GM19324 (cell line): ENCODE results near the gene RNF150.

ENCODE experiments used
- ATAC-seq: cut with Tn5 transposase; IDR thresholded peaks from one replicate; pipeline ENCODE4 v1.9.1; 2021; ENCODE audit warnings: mild to moderate bottlenecking, moderate library complexity; ENCODE audit not compliant: unreplicated experiment, low FRiP score

Gene RNF150

DNA sequence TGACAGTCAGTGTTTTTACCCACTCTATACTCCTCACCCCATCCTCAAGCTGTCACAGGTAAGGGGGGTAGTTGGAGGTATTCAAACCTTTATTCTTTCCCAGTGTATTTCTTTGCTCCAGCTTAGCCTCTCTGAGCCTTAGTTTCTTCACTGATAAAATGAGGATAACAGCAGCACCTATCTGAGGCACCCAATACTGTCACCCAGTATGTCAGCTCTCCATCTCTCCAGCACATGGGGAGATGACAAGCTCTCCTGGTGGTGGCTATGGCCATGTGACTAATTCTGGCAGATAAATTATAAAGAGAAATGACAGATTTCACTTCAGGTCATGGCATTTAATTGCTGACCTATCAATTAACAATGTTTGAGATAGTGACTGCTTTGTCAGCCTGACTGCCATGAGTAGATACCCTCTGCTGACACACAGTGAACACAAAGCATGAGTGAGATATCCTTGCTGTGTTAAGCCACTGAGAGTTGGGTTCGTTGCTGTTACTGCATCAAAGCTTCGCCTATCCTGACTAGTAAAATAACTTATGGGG lies 200.7 kb downstream of the RNF150 start:
- no peak for ATAC-seq

DNA sequence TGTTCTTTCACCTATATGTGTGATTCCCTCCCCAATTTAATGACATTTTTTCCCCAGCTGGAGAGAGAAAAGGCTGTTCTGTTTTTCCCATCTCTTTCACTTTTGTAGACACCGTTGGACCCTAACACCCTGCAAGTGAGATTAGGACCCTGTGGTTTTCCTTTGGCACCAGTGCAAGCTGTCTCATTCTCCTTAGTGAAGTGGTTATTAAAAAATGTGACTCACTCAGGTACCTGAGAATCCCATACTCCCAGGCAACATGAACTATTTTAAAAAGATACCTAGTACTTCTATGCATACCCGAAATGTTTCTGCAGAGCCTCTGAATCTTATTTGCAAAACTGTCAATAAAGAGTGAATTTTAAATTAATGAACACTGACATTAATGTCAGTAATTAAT lies 201.4 kb downstream of the RNF150 start:
- ATAC-seq, result no peak

GRCh38 chr4:140930557-140930956 lies 202.7 kb downstream of the RNF150 start:
- no peak for ATAC-seq

DNA sequence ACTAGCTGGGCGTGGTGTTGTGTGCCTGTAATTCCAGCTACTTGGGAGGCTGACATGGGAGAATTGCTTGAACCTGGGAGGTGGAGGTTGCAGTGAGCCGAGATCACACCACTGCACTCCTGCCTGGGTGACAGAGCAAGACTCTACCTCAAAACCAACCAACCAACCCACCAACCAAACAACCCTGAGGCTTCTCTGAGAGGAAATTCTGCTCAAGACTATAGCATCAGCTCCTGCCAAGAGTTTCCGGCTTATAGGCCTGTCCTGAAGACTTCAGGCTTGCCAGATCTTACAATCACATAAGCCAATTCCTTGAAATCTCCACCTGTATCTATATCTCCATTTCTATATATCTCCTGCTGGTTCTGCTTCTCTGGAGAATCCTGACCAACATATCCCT lies 203.3 kb downstream of the RNF150 start:
- no peak for ATAC-seq

DNA sequence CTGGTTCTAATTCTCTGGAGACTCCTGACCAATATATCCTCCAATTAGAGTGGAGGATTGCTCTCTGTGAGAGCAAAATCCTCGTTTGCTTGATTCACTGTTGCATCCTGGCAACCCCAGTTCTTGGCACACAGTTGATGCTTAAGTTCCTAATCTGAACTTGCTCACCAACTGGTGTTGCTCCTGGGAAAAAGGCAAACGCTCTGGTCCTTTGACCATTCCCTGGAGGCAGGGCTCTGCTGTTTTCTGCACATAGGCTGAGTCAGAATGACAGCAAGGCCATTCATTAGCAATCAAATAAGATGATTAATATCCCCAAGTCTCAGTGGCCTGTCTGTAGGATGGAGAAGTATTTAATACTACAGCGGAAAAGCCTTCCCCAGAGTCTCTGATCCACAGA lies 204.4 kb downstream of the RNF150 start:
- ATAC-seq, result no peak

- no peak for ATAC-seq
Observed at GRCh38 chr4:140926672-140927071, 206.6 kb downstream of the RNF150 start.

- ATAC-seq, result no peak
Observed at GRCh38 chr4:140925417-140925816, 207.9 kb downstream of the RNF150 start.

DNA sequence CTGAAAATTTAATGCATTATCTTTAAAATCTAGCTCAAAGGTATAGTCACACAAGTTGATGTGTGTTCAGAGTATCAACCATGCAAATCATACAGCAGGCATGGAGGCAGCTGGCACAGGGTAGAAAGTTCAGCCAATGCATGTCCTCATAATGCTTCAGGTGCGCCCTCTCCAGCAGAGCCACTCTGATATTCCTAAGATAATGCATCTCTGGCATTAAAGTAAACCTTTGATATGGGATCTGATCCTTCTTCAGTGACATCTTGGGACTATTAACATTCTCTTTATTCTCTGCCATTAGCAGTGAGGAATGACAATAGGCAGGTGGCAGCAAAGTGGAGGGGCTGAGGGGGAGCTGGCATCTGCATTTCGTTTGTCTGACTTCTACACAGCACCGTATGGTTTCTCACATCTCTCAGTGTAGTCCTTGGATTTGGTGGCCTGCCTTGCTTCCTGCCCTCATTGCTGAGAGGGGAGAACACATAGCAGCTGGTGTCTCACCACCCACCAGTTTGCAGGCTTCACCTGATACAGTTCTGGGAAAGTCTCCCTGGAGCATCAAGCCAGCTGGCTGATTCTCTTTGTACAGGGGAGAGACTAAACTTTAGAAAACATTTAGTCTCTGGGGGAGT lies 208.4 kb downstream of the RNF150 start:
- no peak for ATAC-seq

DNA sequence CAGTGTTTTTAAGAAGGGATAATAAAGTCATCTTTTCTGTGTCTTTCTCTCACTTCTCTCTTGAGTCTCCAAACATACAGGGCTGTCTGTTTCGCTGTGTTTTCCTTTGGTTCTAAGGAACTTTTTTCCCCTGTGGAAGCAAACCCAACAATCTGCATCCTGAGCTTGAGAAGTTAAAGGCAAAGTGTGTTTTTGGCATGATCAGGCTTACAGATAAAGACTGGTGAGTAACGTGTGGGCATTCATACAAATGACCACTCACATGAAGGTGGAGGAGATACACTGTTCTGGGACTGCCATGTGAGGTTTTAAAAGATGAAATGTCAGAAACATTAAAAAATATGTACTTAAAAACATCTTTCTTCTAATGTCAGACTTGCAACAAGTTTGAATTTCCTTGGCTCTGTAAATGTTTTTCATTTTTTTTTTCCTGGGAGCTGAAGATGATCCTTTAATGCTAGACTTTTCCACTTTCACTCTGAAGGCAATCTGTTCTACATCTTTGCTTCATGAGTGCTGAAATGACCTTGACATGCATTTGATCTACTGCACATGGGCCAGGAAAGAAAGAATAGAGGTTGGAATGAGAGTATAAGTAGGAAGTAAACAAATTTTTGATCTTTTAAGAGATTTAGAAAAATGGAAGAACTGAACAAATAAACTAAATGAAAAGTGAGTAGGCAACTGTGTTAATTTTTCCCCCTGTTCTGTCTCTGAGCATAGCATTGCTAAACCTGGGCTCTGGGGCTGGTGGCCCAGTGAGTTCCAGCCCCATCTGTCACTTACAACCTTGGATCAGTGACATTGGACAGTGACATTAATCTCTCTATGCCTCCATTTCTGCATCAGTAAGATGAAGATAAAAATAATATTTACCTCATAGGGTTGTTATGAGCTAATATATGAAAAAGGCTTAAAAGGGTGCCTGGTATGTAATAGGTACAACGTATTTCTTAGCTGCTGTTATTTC lies 226.0 kb downstream of the RNF150 start:
- no peak for ATAC-seq

DNA sequence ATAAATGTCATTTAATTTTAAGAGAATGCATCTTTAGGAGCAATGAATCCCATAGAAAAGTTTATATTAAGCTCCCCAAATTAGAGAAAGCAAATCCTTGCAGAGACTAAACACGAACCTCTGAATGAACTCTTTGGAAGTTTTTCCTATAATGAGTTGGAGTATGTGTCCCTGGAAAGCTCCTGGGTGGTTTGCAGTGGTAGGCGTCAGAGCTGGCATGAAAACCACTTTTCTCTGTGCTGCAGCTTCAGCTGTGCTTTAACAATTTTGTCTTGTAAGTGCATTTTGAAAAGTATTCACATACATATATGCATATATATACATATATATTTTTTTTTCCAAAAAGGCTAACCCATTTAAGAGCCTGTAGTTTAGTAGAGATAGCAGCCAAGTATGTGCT lies 228.4 kb downstream of the RNF150 start:
- ATAC-seq, result no peak

DNA sequence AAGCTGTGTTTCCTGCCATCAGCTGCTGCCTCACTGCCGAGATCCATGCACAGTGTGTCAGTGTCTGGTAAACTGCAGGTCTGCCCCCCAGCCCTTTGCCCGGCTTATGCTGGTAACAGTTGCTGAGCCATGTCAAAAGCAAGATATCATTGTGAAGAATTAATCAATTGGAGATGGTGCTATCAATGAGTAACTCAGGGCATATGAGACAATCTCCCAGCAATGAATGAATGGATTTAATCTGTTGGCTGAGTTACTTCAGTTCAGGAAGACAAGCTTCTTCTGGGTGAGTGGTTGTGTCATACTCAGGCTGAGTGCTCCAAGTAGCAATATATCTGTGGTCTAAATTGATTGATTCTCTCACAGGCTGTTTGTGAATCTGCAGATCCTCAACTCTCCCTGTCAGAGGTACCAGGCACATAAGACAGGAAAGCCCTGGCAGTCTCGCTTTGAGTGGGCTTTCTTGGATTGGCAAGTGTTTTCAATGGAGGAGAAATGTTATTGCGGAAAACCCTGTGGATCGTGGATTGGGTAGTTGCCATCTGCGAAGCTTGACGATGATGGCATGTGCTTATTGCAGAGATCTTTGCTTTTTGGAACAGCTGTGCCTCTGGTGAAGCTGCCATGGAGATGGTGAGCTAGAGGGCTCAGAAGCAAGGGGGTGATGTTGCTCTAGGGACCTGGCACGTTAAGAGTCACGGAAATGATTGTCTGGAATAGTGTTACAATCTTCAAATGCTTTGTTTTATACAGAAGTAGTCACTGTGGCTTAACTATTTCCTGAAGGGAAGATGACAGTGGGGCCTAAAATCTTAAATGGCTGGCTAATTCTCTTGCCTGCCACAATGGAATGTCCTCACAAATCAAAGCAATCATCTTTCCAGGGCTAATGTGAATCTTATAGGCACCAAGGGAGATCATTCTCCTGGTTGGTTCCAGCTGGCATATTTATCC lies 229.5 kb downstream of the RNF150 start:
- no peak for ATAC-seq

DNA sequence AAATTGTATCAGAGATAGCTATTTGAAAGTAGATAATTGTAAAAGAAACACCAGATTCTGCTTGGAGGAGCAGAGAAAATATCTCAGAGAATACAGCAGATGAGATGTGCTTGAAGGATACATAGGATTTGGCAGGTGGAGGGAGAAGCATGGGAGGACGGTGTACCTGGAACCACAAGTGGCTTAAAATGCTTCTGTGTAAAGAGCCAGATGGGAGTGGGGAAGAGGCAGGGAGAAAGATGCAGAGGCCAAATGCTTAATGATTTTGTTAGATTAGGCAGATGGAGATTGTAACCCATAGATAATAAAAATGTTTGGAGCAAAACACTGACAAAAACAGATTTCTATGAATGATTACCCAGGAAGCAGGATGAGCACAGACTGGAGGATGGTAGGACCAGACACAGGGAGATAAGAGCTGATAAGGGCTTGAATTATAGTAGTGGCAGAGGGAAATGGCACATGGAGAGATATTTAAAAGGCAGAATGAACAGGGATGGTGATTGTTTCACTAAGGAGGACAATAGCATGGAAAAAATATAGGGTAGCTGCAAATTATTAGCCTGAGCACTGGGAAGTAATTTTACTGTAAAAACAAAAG lies 231.4 kb downstream of the RNF150 start:
- ATAC-seq, result no peak

DNA sequence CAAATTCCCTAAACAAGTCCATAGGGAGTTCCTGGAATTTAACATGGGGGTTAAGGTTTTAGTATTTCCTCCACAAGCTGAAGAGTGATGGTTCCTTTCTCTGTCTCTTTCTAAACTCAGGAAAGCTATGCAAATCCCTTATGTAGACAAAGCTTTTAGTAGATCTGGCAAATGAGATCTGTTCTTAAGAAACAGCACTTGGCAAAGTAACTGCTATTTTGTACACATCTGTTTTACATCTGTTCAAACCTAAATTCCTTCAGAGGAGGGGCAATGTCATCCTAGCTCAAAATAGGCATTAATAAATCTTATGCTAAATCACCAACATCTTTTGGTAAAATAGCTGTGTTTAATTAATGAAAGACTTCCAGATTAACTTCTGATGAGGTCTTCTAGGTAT lies 239.3 kb downstream of the RNF150 start:
- ATAC-seq, result no peak

- ATAC-seq, result no peak
Observed at GRCh38 chr4:140888054-140888453, 245.2 kb downstream of the RNF150 start.

DNA sequence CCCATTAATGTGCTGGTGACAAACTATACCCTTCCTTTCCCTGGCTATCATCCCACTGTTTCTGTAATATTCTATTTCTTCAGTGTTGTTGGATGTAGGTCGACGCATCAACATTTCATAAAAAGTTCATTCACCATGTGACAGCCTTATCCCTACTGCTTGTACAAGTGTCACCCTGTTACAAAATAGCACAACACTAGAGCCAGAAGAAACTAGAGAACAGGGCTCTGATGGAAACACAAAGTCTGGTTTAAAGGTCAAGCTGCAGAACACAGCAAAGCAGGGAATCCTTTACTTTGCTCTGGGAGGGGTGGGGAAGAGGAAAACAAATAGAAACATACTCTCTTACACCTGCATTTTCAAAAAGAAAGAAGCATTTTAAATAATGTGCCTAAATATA lies 245.8 kb downstream of the RNF150 start:
- no peak for ATAC-seq

DNA sequence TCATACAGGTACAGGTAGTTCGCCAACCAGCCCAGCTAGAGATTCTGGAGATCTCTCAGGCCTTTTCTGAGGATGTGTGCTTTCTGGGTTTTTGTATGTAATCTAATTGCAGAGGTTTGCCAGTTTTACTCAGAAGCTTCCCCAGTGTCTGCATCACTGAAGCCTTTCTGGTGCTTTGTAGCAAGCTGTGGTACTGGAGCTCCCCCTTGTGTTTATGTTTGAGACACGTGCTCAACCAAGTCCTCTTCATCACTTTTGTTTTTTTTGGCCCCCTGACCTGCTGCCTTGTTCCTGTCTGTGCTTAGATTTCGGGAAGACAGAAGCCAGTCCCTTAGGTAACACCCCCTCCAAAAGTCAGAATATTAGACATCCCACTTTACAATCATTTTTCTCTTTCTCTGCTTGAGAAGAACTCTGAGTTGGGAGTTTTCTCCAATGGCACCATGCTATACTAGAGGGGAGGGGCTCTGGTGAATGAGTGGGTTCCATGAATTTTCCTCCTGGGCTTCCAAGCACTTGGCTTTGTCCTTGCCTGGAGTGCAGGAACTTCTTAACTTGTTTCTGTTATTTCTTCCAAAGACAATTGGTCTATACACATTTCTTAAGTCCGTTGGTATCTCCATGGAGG lies 248.7 kb downstream of the RNF150 start:
- ATAC-seq, result peak; percentile 82

- ATAC-seq, result no peak
Observed at GRCh38 chr4:140877781-140878180, 255.5 kb downstream of the RNF150 start.

GRCh38 chr4:140876615-140877364 lies 256.5 kb downstream of the RNF150 start:
- no peak for ATAC-seq
